Endothelial cell of umbilical vein (primary cell): ENCODE results near the gene NEU4. TPM values are rescaled to one million over a fixed set of nuclear protein-coding genes. Genes with fewer than 3 reads are reported as not detected.

Source experiments
- BruUV-seq: library from RNA; stranded (reverse); fragments of 400-500 nt; replicated peaks from 2 replicates; lab custom pipeline; 2021; lab: Mats Ljungman, UMichigan
- CTCF ChIA-PET: fragments of 300-600, 350-600 bp; sonication (Branson Sonifier 250); formaldehyde crosslinking; loops from one replicate; lab custom pipeline; 2021; ENCODE audit warnings: antibody characterized with exemption, inconsistent platforms; lab: Charles Lee
- POLR2A ChIA-PET: fragments of 300-600, 350-600 bp; sonication (Branson Sonifier 250); formaldehyde crosslinking; loops from one replicate; lab custom pipeline; 2021; ENCODE audit warnings: antibody characterized with exemption, inconsistent platforms; lab: Charles Lee
- DNase-seq: peaks from one replicate; pipeline ENCODE4 v3.0.0-alpha.2; 2011; ENCODE audit warnings: low read depth, low spot score
- FAIRE-seq: peaks from 2 replicates; lab custom pipeline; 2011; peaks lifted over from hg19 to GRCh38; lab: Jason Lieb, UNC
- H2AFZ ChIP-seq: 2 replicates; pipeline ENCODE4 v1.6.0; 2012; ENCODE audit warnings: low read depth, low read length, control low read depth, inconsistent platforms
- H3K27ac ChIP-seq: 2 replicates; pipeline ENCODE4 v1.5.1; 2011; ENCODE audit warnings: low read depth, mild to moderate bottlenecking, control low read depth, low read length, moderate library complexity; ENCODE audit not compliant: insufficient read depth
- H3K27me3 ChIP-seq, 2 experiments: 2 replicates each; pipeline versions ENCODE4 v1.6.0 to v1.6.1; 2011; ENCODE audit warnings: low read length in 2 of 2, mixed read lengths in 1 of 2; ENCODE audit not compliant: control insufficient read depth in 2 of 2, insufficient read depth in 2 of 2
- H3K36me3 ChIP-seq, 2 experiments: 2 replicates in 1 of 2; 3 replicates in 1 of 2; pipeline ENCODE4 v1.5.1; 2011; ENCODE audit warnings: low read length in 2 of 2, mild to moderate bottlenecking in 1 of 2, moderate library complexity in 1 of 2; ENCODE audit not compliant: control insufficient read depth in 2 of 2, insufficient read depth in 2 of 2; ENCODE audit errors: extremely low read depth in 1 of 2
- H3K4me1 ChIP-seq: 3 replicates; pipeline ENCODE4 v1.5.1; 2011; ENCODE audit warnings: mild to moderate bottlenecking, low read length; ENCODE audit not compliant: control insufficient read depth, insufficient read depth; ENCODE audit errors: extremely low read depth
- H3K4me2 ChIP-seq: 2 replicates; pipeline ENCODE4 v1.6.1; 2011; ENCODE audit warnings: low read length, control low read depth, mixed read lengths; ENCODE audit not compliant: insufficient read depth
- H3K4me3 ChIP-seq, 3 experiments: fragments of 200-600 bp in 1 of 3; sonication (generic), shearing (Covaris generic) in 1 of 3; replicated peaks in 1 of 3; 2 replicates each; pipeline ENCODE4 v1.5.1; 2011 to 2016; ENCODE audit warnings: control low read depth in 3 of 3, low read length in 3 of 3, mild to moderate bottlenecking in 2 of 3, inconsistent platforms in 1 of 3, low read depth in 1 of 3, moderate library complexity in 1 of 3; ENCODE audit not compliant: insufficient read depth in 1 of 3
- H3K79me2 ChIP-seq: 2 replicates; pipeline ENCODE4 v1.6.0; 2012; ENCODE audit warnings: low read length, inconsistent platforms; ENCODE audit not compliant: control insufficient read depth, insufficient read depth
- H3K9ac ChIP-seq: replicated peaks from 2 replicates; pipeline ENCODE3; 2011; ENCODE audit warnings: low read length, control low read depth; ENCODE audit not compliant: insufficient read depth; ENCODE audit errors: extremely low read depth
- H3K9me1 ChIP-seq: replicated peaks from 3 replicates; pipeline ENCODE4 v1.6.0; 2011; ENCODE audit warnings: mild to moderate bottlenecking, low read length; ENCODE audit not compliant: control insufficient read depth, insufficient read depth; ENCODE audit errors: extremely low read depth
- H3K9me3 ChIP-seq: replicated peaks from 2 replicates; pipeline ENCODE4 v1.5.1; 2012; ENCODE audit warnings: low read length, inconsistent platforms; ENCODE audit not compliant: control insufficient read depth, insufficient read depth
- H4K20me1 ChIP-seq: replicated peaks from 2 replicates; pipeline ENCODE3; 2011; ENCODE audit warnings: mild to moderate bottlenecking, low read length; ENCODE audit not compliant: control insufficient read depth, insufficient read depth; ENCODE audit errors: extremely low read depth
- EZH2 ChIP-seq: IDR thresholded peaks from 2 replicates; pipeline ENCODE4 v1.6.1; 2012; ENCODE audit warnings: borderline replicate concordance, low read depth, mild to moderate bottlenecking, moderate library complexity, low read length, inconsistent platforms; ENCODE audit not compliant: severe bottlenecking
- FOS ChIP-seq: IDR thresholded peaks from 2 replicates; pipeline ENCODE4 v1.6.1; 2011; ENCODE audit warnings: mild to moderate bottlenecking, low read length, moderate library complexity, borderline replicate concordance; ENCODE audit not compliant: insufficient read depth
- GATA2 ChIP-seq: IDR thresholded peaks from 2 replicates; pipeline ENCODE4 v1.7.0; 2011; ENCODE audit warnings: low read depth, mild to moderate bottlenecking, moderate library complexity, mixed read lengths, low read length; ENCODE audit not compliant: insufficient read length, insufficient read depth
- JUN ChIP-seq: IDR thresholded peaks from 2 replicates; pipeline ENCODE4 v1.6.1; 2011; ENCODE audit warnings: borderline replicate concordance, low read depth; ENCODE audit not compliant: insufficient read length, insufficient read depth
- MYC ChIP-seq: IDR thresholded peaks from one replicate; pipeline ENCODE4 v1.6.1; 2011; ENCODE audit warnings: mild to moderate bottlenecking, low read depth, low read length
- POLR2A ChIP-seq: IDR thresholded peaks from 2 replicates; pipeline ENCODE4 v1.6.1; 2012; ENCODE audit warnings: low read depth, mild to moderate bottlenecking, control low read depth, low read length
- POLR2AphosphoS5 ChIP-seq: IDR thresholded peaks from 2 replicates; pipeline ENCODE4 v1.6.1; 2012; ENCODE audit warnings: low read depth, mild to moderate bottlenecking, control low read depth, low read length, moderate library complexity; ENCODE audit not compliant: insufficient read depth
- dilution Hi-C: fragments of 300-500 bp; cut with MboI; formaldehyde crosslinking; loops from one replicate; pipeline ENCODE4 v1.15.0; 2019; ENCODE audit warnings: low sequenced_read_pairs; ENCODE audit not compliant: extremely low pct_ligation_motif_present
- intact Hi-C: fragments of 100-400 bp; cut with micrococcal nuclease; formaldehyde crosslinking; loops from one replicate; pipeline ENCODE4 v1.10.0; 2022
- polyA plus RNA-seq, 4 experiments: library from polyadenylated mRNA; depleted of rRNA in 3 of 4; stranded (reverse) in 3 of 4; unstranded in 1 of 4; fragments of >200 nt; gene quantifications; 2 replicates each; pipeline versions ENCODE4 v1.2.1 to v1.2.3, GENCODE V29; 2011 to 2012; ENCODE audit warnings: missing spikeins in 1 of 4
- total RNA-seq: library from RNA; stranded (reverse); gene quantifications from 2 replicates; pipeline ENCODE4 v1.2.3, GENCODE V29; 2021
- TF ChIP-seq, protein P1 (sequence below): IDR thresholded peaks from 2 replicates; pipeline ENCODE4 v1.6.1; 2011; ENCODE audit not compliant: insufficient read depth, insufficient read length
- TF ChIP-seq, protein P2 (sequence below), 2 donors: IDR thresholded peaks; 1 replicate in 1 of 2; 2 replicates in 1 of 2; pipeline ENCODE4 v1.5.1; 2011; ENCODE audit warnings: low read length in 2 of 2, mild to moderate bottlenecking in 2 of 2, moderate library complexity in 2 of 2, control low read depth in 1 of 2, inconsistent platforms in 1 of 2, low read depth in 1 of 2; ENCODE audit not compliant: insufficient read depth in 1 of 2; ENCODE audit errors: extremely low read depth in 1 of 2

Gene NEU4
- total and polyA plus RNA-seq, 2 donors (not counting 3 experiments of a cell fraction or from before 2014, with no cell fraction given) = not detected

DNA sequence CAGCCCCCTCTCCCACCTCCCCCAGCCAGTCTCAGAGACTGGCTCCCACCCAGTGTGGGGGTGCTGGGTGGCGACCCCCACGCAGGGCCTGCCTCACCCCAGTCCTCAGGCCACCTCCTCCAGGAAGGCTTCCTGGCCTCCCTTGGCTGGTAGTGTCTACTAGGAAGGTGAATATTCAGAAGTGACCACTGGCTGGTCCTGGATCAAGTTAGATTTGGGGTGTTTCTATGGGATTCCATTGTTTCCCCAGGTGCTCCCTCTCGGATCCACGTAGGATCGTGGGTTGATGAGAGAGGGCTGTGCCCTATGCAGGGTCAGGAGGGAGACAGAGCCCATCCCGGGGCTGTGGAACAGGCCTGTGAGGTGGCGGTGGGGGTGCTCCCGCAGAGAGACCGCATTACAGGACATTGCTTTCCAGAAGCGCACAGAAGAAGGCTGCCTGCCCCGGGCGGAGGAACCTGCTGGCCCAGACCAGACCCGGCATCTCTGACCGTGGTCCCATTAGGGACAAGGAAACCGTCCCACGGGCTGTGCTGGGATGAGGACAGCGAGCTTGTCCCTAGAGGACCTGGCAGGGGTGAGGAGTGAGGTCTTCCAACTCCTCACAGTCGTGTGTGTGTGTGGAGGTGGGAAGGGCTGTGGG is 46.4 kb downstream of the NEU4 start:
- Histone ChIP-seq H3K36me3 (no peaks in the 10 kb centered on the region), H3K27ac (no peak overlapping the region), H3K4me2 (no peak overlapping the region), H3K27me3 (no peaks in the 10 kb centered on the region), H4K20me1 (no peaks in the 10 kb centered on the region), H3K79me2 (no peaks in the 10 kb centered on the region), H3K9ac (no peak overlapping the region), H2AFZ (no peak overlapping the region), H3K4me3 (no peak overlapping the region), H3K9me3 (no peaks in the 10 kb centered on the region), H3K9me1 (no peaks in the 10 kb centered on the region), H3K4me1 (no peaks in the 10 kb centered on the region)
- no peak for TF ChIP-seq JUN
- no peak for TF ChIP-seq EZH2
- no peak for DNase-seq
- intact Hi-C loops (no loop called here), dilution Hi-C loops (no loop called here)
- ChIA-PET CTCF (interaction anchor here (0.6 to 0.7 kb wide), 2 partner anchors 13 to 404 kb away, joined by 3 read pairs; no protein-coding TSS in a partner anchor), POLR2A (interaction anchor here (0.5 kb wide), 1 partner anchor 532 kb away, joined by 4 read pairs; no protein-coding TSS in a partner anchor)
- no peak for FAIRE-seq
- no TSS peak for BruUV-seq

- no peaks in the 10 kb centered on the region for H3K79me2 ChIP-seq
- dilution Hi-C loops (no loop called here), intact Hi-C loops (no loop called here)
- no peak overlapping the region for H2AFZ ChIP-seq
- H4K20me1 ChIP-seq = no peaks in the 10 kb centered on the region
- H3K9me3 ChIP-seq = no peaks in the 10 kb centered on the region
- no peaks in the 10 kb centered on the region for H3K4me1 ChIP-seq
- no peak overlapping the region for H3K4me2 ChIP-seq
- no peak overlapping the region for H3K27ac ChIP-seq
- no peak overlapping the region for H3K4me3 ChIP-seq
- FAIRE-seq (no peak), DNase-seq (no peak)
- no peaks in the 10 kb centered on the region for H3K9me1 ChIP-seq
- no peaks in the 10 kb centered on the region for H3K27me3 ChIP-seq
- no peak for TF ChIP-seq FOS
- no peak for TF ChIP-seq JUN
- no peak for TF ChIP-seq GATA2
- TF ChIP-seq POLR2A = no peak
- TF ChIP-seq, protein P1, sequence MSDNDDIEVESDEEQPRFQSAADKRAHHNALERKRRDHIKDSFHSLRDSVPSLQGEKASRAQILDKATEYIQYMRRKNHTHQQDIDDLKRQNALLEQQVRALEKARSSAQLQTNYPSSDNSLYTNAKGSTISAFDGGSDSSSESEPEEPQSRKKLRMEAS = no peak
- TF ChIP-seq MYC = no peak
- TF ChIP-seq POLR2AphosphoS5 = no peak
- TF ChIP-seq EZH2 = no peak
- TF ChIP-seq, protein P2, sequence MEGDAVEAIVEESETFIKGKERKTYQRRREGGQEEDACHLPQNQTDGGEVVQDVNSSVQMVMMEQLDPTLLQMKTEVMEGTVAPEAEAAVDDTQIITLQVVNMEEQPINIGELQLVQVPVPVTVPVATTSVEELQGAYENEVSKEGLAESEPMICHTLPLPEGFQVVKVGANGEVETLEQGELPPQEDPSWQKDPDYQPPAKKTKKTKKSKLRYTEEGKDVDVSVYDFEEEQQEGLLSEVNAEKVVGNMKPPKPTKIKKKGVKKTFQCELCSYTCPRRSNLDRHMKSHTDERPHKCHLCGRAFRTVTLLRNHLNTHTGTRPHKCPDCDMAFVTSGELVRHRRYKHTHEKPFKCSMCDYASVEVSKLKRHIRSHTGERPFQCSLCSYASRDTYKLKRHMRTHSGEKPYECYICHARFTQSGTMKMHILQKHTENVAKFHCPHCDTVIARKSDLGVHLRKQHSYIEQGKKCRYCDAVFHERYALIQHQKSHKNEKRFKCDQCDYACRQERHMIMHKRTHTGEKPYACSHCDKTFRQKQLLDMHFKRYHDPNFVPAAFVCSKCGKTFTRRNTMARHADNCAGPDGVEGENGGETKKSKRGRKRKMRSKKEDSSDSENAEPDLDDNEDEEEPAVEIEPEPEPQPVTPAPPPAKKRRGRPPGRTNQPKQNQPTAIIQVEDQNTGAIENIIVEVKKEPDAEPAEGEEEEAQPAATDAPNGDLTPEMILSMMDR (IDR thresholded peaks at IDR 0.05; ENCODE audit: extremely low read depth in 1 of 2, insufficient read depth in 1 of 2, low read depth in 1 of 2, low read length in 2 of 2) = no peak
- ChIA-PET CTCF (interaction anchor here (0.7 kb wide), 1 partner anchor 12 kb away, joined by 3 read pairs; no protein-coding TSS in a partner anchor), POLR2A (interaction anchor here (0.5 kb wide), 1 partner anchor 533 kb away, joined by 4 read pairs; no protein-coding TSS in a partner anchor)
- no peak overlapping the region for H3K9ac ChIP-seq
- no TSS peak for BruUV-seq
- no peaks in the 10 kb centered on the region for H3K36me3 ChIP-seq
These were observed 47.0 kb downstream of the NEU4 start for GRCh38 chr2:241855888-241856422.
